BLaER1 (cell line): Measurements from ENCODE around the gene PGS1.
A peak's percentile ranks its signal among the peaks of the same experiment; 100 is the strongest.

Experiments
- H3K27ac ChIP-seq: shearing (Covaris generic); formaldehyde crosslinking; 2 replicates; pipeline ENCODE4 v1.8.1; 2022
- H3K27me3 ChIP-seq: shearing (Covaris generic); formaldehyde crosslinking; 2 replicates; pipeline ENCODE4 v1.8.1; 2022
- H3K36me3 ChIP-seq: shearing (Covaris generic); formaldehyde crosslinking; 2 replicates; pipeline ENCODE4 v1.8.1; 2022
- H3K4me1 ChIP-seq: shearing (Covaris generic); formaldehyde crosslinking; 2 replicates; pipeline ENCODE4 v1.8.1; 2022
- H3K4me2 ChIP-seq: shearing (Covaris generic); formaldehyde crosslinking; 2 replicates; pipeline ENCODE4 v1.8.1; 2022
- H3K4me3 ChIP-seq: shearing (Covaris generic); formaldehyde crosslinking; 2 replicates; pipeline ENCODE4 v1.8.1; 2022
- H3K9ac ChIP-seq: shearing (Covaris generic); formaldehyde crosslinking; 2 replicates; pipeline ENCODE4 v1.8.1; 2022
- H3K9me3 ChIP-seq: shearing (Covaris generic); formaldehyde crosslinking; 2 replicates; pipeline ENCODE4 v1.8.1; 2022
- H4K20me1 ChIP-seq: shearing (Covaris generic); formaldehyde crosslinking; 2 replicates; pipeline ENCODE4 v1.8.1; 2022
- Cebpa-rat ChIP-seq: shearing (Covaris generic); IDR thresholded peaks from 2 replicates; pipeline ENCODE4 v1.8.1; 2022

PGS1 gene

DNA sequence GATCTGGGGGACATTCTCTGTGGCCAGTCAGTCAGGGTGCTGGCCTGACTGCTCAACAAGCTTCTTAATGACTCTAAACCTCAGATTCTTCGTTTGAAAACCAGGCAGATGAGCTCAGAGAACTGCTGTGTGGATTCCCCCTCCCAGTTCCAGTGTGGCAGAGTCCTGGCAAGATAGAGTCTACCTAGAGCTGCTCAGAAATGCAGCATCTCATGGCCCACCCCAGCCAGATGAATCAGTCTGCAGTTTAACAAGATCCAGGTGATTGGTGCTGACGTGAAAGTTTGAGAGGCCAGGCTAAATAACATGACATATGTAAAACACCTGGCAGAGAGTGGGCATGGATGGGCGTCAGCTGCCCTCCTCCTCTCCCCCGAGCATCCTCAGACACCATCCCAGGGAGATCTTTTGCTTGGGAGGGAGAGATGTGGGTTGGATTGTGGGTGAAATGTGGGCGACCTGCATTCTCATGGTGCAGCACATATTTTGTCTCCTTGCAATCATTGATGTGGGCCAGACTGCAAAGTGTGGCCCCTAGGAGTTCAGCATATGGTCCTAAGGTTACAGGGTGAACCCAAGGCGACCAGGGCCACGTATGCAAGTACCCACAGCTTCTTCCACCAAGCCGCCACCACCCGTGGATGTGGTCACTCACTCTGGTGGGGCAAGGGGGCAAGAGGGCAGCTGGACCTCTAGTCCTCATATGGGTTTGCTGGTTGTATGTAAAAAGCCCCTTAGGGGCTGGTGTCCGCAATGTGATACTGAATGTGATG lies 38.1 kb upstream of the PGS1 start:
- Histone ChIP-seq H4K20me1 (peaks cover 9% of the 10 kb centered on the region; the same call in 1 of the 2 replicates), H3K4me1 (peaks cover 51% of the 10 kb centered on the region), H3K4me2 (no peak overlapping the region), H3K4me3 (no peak overlapping the region), H3K9me3 (no peaks in the 10 kb centered on the region), H3K27ac (no peak overlapping the region), H3K36me3 (no peaks in the 10 kb centered on the region), H3K9ac (no peak overlapping the region), H3K27me3 (peaks cover 56% of the 10 kb centered on the region)
- TF ChIP-seq Cebpa-rat: no peak

DNA sequence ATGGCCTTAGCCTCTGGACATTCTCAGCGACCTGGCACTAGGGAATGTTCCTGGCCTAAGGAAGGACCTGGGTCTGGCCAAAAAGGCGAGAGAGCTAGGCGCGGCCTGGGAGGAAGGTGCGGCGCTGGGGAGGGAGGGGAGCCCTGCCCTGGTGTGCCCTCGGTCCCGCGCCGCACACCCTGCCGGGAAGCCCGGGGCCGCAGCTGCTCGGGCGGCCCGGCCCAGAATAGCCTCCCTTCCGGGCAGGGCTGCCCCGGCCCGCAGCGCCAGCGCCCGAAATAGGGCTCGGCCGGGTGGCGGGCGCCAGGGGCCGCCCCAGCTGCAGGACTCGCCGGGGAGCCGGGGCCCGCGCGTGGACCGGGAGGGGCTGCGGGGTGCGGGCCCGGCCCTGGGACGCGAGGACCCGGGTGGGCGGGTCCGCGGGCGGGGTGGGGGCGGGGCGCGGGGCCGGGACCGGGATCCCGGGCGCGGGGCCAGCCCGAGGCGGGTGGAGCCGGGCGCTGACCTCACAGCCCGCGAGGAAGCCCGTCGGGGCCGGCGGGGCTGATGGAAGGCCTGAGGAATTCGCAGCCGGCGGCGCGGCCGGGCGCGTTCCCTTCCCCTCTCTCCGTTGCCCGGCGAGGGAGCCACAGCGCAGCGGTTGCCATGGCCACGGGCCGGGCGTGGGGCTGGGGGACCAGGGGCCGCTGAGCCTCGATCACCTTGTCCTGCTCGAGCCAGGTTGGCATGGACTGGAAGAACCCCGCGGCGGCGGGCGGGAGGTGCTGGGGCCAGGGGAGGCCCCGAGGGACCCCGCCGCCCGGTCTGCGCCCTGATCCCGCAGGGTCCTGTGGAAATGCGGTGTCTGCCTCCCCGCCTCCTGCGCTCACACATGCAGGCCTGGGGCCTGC lies 36.6 kb upstream of the PGS1 start:
- no peak overlapping the region; the same call in 1 of the 2 replicates for H3K9ac ChIP-seq
- H3K27me3 ChIP-seq: peaks cover 56% of the 10 kb centered on the region
- no peak overlapping the region for H3K27ac ChIP-seq
- peaks cover 9% of the 10 kb centered on the region; the same call in 1 of the 2 replicates for H4K20me1 ChIP-seq
- H3K4me3 ChIP-seq: peak overlapping the region; percentile 61
- peak overlapping the region; percentile 90 for H3K4me2 ChIP-seq
- no peak for TF ChIP-seq Cebpa-rat
- peaks cover 51% of the 10 kb centered on the region for H3K4me1 ChIP-seq
- no peaks in the 10 kb centered on the region for H3K9me3 ChIP-seq
- no peaks in the 10 kb centered on the region for H3K36me3 ChIP-seq

DNA sequence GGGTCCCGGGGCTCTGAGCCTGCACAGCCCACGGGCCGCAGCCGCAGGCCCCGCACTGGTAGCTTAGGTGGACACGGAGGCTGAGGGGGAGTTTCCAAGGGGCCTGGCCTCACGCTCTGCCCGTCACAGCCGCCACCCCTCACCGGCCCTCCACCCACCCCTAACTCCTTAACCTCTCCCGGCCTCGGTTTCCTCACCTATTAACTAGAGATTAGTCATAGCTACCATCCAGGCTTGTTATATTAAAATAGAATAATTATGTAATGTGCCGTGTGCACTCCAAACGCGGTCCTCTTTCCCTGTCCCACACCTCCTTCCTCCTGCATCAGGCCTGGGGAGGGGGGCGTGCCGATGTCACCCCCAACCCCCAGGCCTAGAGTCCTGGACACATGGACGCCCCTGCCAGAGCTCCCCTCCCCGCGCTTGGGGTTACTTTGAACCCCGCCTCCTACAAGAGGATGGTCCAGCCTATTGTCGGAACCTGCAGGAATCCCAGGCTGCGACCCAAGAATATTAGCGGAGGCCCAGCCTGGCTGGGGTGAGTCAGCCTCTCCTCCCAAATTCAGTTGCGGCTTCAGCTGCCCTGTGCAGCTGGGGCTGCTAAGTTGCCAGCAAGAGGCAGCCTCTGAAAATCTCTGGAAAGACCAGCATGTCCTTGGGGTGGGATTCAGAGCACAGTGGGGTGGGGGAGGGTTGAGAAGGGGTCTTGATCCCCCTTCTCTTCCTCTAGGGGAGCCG lies 35.8 kb upstream of the PGS1 start:
- no peak overlapping the region for H3K9ac ChIP-seq
- H3K27me3 ChIP-seq: peaks cover 56% of the 10 kb centered on the region
- H3K4me2 ChIP-seq: peak overlapping the region; percentile 90
- no peak overlapping the region for H3K27ac ChIP-seq
- no peaks in the 10 kb centered on the region for H3K36me3 ChIP-seq
- H3K4me3 ChIP-seq: peak overlapping the region; percentile 61
- TF ChIP-seq Cebpa-rat: no peak
- peaks cover 43% of the 10 kb centered on the region for H3K4me1 ChIP-seq
- no peaks in the 10 kb centered on the region for H3K9me3 ChIP-seq
- peaks cover 9% of the 10 kb centered on the region; the same call in 1 of the 2 replicates for H4K20me1 ChIP-seq

DNA sequence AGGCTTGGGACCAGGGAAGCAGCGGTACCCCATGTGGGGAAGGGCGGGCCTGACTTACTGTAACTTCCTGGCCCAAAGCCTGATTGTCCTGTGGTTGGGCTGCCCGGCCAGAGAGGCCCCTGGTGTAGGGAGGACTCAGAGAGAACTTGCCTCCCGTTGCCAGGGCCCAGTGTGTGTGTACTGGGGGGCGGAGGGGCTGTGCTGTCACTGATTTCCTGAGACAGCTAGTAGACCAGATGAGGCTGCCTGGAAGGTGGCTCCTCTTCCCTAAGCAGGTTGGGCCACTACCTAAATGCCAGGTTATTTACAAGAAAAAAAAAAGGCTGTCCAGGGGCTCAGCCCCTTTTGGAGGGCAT lies 35.3 kb upstream of the PGS1 start:
- no peak for TF ChIP-seq Cebpa-rat
- Histone ChIP-seq H3K4me1 (peaks cover 39% of the 10 kb centered on the region), H3K27ac (no peak overlapping the region), H3K9me3 (no peaks in the 10 kb centered on the region), H3K4me2 (peak overlapping the region; percentile 90), H3K36me3 (no peaks in the 10 kb centered on the region), H3K27me3 (peaks cover 56% of the 10 kb centered on the region), H3K9ac (no peak overlapping the region), H4K20me1 (peaks cover 9% of the 10 kb centered on the region; the same call in 1 of the 2 replicates), H3K4me3 (no peak overlapping the region)

DNA sequence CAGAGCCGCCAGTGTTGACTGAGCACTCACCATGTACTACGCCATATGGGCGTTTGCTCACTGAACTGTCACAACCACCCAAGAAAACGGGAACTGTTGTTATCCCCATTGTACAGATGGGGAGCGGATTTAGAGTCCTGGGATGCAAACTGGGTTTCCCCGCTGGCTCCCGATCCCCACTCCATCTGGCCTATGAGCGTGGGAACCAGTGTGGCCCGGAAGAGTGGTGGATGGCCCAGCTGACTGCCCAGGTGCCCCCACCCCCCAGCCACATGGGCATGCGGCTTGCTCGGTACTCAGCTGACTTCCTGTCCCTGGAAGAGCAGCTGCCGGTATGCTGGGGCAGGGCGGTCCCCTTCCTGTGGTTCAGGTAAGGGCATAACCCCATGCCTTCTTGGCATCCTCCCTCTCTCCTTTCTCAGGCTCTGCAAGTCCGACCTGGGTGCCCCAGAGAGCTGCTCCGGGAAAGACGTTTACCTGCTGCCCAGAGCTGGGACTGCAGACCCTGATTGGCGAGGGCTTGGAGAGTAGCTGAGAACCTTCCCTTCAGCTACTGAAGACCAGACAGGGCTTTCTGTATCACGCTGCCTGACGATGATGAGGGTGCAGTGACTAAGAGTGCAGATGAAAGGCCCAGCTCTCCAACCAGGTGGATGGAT lies 34.8 kb upstream of the PGS1 start:
- H3K4me2 ChIP-seq: peak overlapping the region; percentile 90
- H3K27ac ChIP-seq: no peak overlapping the region
- H4K20me1 ChIP-seq: peaks cover 9% of the 10 kb centered on the region; the same call in 1 of the 2 replicates
- peaks cover 56% of the 10 kb centered on the region for H3K27me3 ChIP-seq
- no peak for TF ChIP-seq Cebpa-rat
- no peak overlapping the region for H3K4me3 ChIP-seq
- no peaks in the 10 kb centered on the region for H3K9me3 ChIP-seq
- H3K9ac ChIP-seq: no peak overlapping the region
- no peaks in the 10 kb centered on the region for H3K36me3 ChIP-seq
- H3K4me1 ChIP-seq: peaks cover 38% of the 10 kb centered on the region

DNA sequence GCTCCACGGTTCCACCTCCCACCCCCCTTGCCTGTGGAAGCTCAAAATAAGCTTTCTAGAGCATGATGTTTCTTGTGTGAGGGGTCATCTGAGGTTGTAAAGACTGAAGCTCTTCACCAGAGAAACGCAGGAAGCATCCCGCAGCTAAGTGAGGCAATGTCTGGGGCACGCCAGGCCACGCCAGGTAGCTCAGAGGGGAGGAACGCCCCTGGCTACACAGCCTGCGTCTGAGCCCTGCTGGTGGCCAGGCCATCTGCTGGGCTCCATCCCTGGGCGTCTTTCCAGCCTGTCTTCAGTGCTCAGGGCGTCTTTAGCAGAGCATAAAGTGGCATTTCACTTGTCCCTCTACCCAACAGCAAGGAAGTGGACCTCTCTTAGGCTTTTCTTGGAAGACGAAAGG lies 33.8 kb upstream of the PGS1 start:
- Histone ChIP-seq H3K9ac (no peak overlapping the region), H4K20me1 (peaks cover 9% of the 10 kb centered on the region; the same call in 1 of the 2 replicates), H3K36me3 (no peaks in the 10 kb centered on the region), H3K4me1 (peaks cover 37% of the 10 kb centered on the region), H3K4me3 (no peak overlapping the region), H3K4me2 (no peak overlapping the region), H3K27ac (no peak overlapping the region), H3K9me3 (no peaks in the 10 kb centered on the region), H3K27me3 (peaks cover 53% of the 10 kb centered on the region)
- TF ChIP-seq Cebpa-rat: no peak

DNA sequence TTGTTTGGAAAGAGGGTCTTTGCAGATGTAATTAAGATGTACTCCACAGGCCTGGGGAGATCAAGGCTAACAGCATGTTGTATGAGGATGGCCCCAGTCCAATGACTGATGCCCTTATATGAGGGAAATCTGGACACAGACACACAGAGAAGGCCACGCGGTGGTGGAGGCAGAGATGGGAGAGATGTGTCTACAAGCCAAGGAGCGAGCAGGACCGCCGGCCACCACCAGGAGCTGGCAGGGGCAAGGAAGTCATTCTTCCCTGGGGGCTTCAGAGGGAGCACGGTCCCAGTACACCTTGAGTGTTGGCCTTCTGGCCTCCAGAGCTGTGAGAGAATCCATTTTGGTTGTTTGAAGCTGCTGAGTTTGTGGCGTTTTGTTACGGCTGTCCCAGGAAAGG lies 33.3 kb upstream of the PGS1 start:
- H3K4me2 ChIP-seq: no peak overlapping the region
- TF ChIP-seq Cebpa-rat: no peak
- peaks cover 48% of the 10 kb centered on the region for H3K27me3 ChIP-seq
- no peak overlapping the region for H3K9ac ChIP-seq
- H3K9me3 ChIP-seq: no peaks in the 10 kb centered on the region
- H3K4me3 ChIP-seq: no peak overlapping the region
- no peaks in the 10 kb centered on the region for H3K36me3 ChIP-seq
- H4K20me1 ChIP-seq: peaks cover 9% of the 10 kb centered on the region; the same call in 1 of the 2 replicates
- H3K27ac ChIP-seq: no peak overlapping the region
- H3K4me1 ChIP-seq: peaks cover 42% of the 10 kb centered on the region

DNA sequence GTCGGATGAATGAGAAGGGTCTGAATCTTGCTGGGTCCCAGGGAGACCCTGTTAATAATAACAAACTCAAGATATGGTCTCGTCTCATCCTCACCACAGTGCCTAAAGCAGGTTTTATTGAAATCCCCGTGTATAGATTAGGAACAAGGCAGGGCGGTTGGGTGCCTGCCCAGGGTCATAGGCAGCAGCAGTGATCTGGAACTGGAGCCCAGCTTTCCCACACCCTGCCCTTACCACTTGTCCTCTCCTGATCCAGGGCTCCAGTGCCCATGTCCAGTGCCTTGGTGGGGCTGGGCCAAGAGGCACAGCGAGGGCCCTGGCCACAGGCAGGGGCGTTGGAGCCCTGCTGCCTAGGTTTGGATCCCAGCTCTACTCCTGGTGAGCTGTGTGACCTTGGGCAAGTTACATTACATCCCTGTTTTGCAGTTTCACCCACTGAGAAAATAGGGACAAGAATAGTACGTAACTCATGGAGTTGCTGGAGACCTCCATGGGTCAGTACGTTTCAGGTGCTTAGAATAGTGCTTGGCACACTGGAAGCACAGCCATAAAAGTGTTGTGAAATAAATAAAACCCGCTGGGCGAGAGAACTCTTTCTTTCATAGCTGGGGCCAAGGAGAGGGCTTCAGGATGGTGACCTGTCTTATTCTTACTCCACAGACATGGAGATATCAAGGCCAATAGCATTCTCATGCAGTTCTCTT lies 32.5 kb upstream of the PGS1 start:
- Histone ChIP-seq H3K4me1 (peaks cover 50% of the 10 kb centered on the region), H3K9ac (no peak overlapping the region), H3K27ac (no peak overlapping the region), H3K27me3 (peaks cover 40% of the 10 kb centered on the region), H3K4me3 (no peak overlapping the region), H3K36me3 (no peaks in the 10 kb centered on the region), H3K4me2 (no peak overlapping the region), H3K9me3 (no peaks in the 10 kb centered on the region), H4K20me1 (peaks cover 9% of the 10 kb centered on the region; the same call in 1 of the 2 replicates)
- TF ChIP-seq Cebpa-rat: no peak
